Stimulated activated CD4-positive, alpha-beta T cell treated with anti-CD3 and anti-CD28 coated beads, Interleukin-15, amount 100 ng/mL, for 1 hour (primary cell): ENCODE results near the gene SLC25A4.
A peak's percentile ranks its signal among the peaks of the same experiment; 100 is the strongest.
"Not testable (repeated sequence)": the region's sequence is repeated elsewhere in the genome, so short reads cannot be mapped to it uniquely, and the experiment has no call there.

Source experiments
- DNase-seq, 2 donors: peaks; one replicate each; pipeline ENCODE4 v3.0.0-alpha.2; 2020; ENCODE audit warnings: low read depth in 1 of 2, low spot score in 1 of 2

SLC25A4 gene

DNA sequence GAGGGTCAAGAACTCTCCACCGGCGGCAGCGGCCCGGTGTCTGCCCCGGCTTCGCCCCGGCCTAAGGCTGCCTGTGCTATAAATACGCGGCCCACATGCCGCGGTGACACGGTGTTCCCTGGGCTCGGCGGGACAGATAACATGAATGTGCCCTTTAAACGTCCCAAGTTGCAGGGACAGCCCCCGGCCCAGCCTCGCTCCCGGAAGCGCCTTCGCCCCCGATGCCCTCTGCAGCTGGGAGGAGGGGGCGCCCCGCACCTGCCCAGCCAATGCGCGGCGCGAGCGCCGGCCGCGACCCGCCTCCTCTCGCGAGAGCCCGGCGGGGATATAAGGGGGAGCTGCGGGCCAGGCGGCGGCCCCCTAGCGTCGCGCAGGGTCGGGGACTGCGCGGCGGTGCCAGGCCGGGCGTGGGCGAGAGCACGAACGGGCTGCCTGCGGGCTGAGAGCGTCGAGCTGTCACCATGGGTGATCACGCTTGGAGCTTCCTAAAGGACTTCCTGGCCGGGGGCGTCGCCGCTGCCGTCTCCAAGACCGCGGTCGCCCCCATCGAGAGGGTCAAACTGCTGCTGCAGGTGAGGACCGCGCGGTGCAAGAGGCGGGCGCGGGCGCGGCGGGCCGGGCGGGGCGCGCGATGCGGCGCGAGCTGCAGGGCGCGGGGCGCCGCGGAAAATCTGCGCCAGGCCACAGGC is at the start of gene SLC25A4:
Gene SLC25A4, plus strand, starts transcription at position 355 of the 689 bp plus-strand sequence. Its CDS starts 107 bp downstream, at position 462.
- DNase-seq: peak; percentile 68 to 78

- no peak for DNase-seq
Observed at GRCh38 chr4:185093603-185094002, 49.5 kb upstream of the SLC25A4 start.

DNA sequence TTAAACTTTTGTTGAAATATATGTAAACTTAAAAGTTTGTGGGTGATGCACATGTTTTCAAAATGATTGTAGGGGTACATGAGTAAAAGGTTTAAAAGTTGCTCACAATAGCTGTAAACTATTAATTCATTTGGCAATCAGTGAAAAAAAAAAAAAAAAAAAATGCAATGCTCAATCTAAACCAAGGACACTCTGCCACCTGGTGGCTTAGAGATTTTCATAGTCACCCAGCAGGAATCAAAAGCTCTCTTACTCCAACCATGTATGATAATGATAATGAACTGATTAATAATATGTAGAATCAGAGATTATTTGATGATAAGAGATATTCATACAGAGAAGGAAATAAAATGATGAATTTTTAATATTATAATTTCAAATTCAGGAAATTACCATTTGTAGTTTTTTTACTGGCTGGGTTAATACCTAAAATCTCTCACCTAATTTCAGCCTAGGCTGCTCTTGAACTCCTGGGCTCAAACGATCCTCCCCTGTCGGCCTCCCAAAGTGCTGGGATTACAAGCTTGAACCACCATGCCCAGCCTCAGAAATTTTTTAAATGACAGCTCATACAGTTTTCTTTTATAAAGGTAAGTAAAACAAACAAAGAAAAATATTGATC is 46.9 kb upstream of the SLC25A4 start:
- no peak for DNase-seq

GRCh38 chr4:185098474-185098873 is 44.6 kb upstream of the SLC25A4 start:
- no peak for DNase-seq

DNA sequence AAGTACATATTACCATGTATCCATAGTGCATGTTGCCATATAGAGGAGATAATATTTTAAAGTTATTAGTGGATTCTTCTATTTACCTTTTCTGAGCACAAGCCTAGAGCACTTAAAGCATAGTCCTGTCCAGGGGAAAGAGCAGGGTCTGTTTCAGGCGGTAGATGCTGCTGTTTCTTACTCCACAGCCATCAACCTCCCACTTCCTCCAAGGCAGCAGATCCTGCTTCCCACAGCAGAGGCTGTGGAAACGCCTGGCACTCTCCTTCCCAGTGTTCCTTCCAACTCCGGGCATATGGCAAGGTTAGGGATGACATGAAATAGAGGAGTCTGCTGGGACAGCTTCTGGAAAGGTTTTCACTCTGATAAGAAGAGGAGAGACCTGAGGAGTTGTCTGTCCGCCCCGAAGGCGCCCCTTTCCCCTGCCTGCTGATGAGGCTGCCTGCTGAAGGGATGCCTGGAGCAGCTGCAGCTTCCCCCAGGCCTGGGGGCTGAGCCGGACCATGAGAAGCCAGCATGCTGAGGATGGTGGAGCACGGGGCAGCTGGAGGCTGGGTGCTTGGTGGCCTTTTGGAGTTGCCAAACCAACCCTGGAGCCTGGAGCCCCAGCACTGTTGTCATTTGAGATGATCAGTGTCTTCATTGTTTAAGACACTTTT is 43.9 kb upstream of the SLC25A4 start:
- DNase-seq: no peak

DNA sequence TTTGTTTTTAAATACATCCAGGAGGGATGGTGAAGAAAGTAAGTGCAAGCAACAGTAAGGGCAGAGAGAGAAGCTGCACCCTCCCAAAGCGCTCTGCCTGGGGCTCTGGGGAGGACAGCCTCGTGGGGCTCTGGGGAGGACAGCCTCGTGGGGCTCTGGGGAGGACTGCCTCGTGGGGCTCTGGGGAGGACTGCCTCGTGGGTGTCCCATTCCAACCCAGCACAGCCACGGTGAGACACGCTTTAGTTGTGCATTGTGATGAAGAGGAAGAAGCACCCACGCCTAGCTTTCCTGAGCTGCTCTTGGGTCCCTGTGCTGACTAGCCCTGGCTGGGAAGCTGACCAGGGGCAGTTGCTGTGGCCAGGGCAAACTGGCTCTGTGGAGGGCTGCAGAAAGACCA is 43.1 kb upstream of the SLC25A4 start:
- no peak for DNase-seq

DNA sequence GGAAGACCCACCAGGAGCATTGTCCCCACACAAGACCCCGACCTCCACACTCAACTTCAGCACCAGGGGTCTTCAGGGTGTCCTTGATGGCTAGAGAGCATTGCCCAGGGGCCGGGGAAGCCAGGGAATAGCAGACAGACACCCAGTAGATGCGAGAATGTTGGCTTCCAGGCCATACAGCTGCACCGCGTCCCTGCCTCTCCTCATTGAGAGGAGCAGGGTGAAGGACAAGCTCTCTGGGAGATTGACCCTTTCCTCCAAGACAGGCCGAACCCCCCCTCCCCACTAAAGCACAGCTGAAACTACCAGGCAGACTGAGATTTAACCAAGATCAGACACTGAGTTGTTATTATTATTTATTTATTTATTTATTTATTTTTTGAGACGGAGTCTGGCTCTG is 42.6 kb upstream of the SLC25A4 start:
- no peak for DNase-seq

DNA sequence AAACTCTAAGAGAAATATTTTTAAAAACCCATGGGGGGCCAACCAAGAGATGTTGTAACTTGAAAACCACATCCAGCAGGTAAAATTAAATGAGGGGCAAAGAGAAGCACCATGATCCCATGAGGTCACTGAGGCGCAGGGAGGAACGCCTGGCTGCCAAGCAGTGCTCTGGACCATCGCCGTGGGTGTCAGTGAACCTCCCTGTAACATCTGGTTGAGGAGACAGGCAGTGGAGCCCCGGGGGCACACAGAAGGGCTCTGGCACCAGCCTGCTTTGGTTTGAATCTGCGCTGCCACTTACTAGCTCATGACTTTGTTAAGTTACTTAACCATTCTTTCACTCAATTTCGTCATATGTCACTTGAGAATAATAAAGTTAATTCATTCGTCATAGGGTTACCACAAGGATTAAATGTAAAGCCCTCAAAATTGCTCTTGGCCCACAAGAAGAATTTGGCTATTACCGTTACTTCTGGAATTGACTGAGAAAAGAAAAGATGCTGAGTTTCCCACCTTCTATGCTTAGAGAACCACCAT is 41.6 kb upstream of the SLC25A4 start:
- DNase-seq: no peak

DNA sequence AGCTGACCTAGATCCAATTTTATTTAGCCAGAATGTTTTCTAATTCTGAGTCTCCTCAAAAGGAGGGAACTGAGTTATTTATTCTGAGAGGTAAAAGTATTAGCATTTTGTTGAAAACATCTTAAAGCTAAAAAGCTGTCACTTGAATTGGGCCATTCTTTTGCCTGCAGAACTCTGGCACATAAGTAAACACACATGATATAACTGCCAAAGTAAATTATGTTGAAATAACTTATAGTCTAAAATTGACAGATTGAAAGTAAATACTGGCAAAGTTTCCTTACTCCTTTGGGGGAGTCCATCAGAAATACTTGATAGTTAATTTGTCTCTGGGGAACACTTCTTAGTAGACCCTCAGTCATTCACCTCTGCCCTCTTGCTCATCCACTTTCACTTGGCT is 38.3 kb upstream of the SLC25A4 start:
- DNase-seq: no peak

DNA sequence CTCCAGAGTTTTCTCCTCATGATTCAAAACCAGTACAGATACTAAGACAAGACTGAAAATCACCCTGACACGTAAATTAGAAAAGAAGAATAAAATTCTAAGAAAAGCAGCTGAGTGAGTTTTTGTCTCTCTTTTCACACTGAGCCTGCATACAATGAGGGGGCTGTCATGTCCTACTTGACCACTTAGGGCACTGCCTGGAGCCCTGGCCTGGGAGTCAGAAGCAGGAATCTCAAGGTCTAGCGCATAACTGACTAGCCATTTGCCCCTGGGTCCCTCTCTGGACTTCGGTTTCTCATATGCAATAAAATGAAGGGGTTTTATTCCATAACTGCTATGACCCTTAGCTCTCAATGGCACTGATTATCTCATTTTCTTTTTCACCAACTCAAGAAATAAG is 36.7 kb upstream of the SLC25A4 start:
- DNase-seq: no peak

DNA sequence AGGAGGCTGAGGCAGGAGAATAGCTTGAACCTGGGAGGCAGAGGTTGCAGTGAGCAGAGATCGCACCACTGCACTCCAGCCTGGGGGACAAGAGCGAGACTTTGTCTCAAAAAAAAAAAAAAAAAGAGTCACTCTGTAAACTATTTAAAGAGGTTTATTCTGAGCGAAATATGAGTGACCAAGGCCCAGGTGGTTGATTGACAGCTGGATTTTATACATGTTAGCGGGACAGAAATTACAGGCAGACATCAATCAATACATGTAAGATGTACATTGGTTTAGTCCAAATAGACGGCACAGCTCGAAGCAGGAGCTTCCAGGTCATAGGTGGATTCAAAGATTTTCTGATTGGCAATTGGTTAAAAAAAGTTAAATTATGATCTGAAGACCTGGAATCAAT is 35.5 kb upstream of the SLC25A4 start:
- not testable (repeated sequence) for DNase-seq

DNA sequence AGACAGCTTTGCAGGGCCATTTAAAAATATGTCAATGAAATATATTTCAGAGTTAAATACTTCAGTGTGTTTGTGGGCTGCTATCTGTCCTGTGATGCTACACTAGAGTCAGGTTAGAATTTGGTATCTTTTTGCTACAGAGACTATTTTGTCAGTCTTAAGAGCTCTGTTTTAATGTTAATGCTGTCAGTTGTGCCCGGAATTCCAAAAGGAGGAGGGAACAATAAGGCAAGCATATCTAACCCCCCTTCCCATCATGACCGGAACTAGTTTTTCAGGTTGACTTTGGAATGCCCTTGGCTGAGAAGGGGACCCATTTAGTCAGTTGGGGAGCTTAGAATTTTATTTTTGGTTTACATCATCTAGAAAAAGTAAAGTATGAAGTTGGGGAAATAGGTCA is 34.9 kb upstream of the SLC25A4 start:
- DNase-seq: no peak

- no peak for DNase-seq
Observed at GRCh38 chr4:185108669-185109068, 34.4 kb upstream of the SLC25A4 start.

DNA sequence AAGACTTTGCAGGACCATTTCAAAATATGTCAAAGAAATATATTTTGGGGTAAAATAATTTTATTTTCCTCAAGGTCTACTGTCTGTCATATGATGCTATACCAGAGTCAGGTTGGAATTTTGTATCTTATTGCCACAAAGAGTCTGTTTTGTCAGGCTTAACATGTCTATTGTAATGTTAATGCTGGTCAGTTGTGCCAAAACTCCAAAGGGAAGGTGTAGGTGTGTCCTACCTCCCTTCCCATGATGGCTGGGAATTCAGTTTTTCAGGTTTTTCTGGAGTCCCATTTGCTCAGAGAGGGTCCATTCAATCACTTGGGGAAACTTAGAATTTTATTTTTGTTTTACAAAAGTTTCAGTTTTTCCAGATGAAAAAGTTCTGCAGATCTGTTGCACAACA is 33.3 kb upstream of the SLC25A4 start:
- no peak for DNase-seq

GRCh38 chr4:185110375-185110823 is 32.7 kb upstream of the SLC25A4 start:
- DNase-seq: no peak

- no peak for DNase-seq
Observed at GRCh38 chr4:185112104-185112503, 31.0 kb upstream of the SLC25A4 start.

DNA sequence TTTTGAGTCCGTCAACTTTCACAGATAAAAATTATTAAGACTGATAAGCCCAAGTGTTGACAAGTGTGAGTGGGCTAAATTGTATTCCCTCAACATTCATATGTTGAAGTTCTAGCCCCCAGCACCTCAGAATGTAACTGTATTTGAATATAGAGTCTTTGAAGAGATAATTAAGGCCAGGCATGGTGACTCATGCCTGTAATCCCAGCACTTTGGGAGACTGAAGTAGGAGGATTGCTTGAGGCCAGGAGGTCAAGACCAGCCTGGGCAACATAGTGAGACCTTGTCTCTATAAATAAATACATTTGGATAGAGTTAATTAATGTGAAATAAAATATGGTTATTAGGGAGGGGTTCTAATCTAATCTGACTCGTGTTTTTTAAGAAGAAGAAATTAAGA is 29.7 kb upstream of the SLC25A4 start:
- DNase-seq: no peak

- DNase-seq: no peak
Observed at GRCh38 chr4:185115827-185116232, 27.2 kb upstream of the SLC25A4 start.

- no peak for DNase-seq
Observed at GRCh38 chr4:185117300-185117934, 25.6 kb upstream of the SLC25A4 start.

DNA sequence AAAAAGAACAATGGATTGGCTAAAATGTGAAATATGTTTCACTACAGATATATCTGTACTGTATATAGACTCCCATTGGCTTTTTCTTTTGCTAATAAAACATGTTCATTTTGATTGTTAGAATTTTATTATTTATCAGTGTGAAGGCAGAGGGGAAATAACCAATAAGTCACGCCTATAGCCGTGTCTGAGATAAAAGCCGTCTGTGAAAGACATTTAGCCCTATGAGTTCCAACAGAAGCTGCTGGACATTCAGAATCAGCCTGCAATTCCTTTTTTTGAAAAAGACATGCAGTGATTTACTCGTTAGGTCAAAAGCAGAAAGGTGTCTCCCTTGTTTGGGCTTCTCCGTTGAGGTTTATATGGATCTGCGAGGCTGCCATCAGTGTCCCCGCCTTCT is 24.2 kb upstream of the SLC25A4 start:
- DNase-seq: no peak

- DNase-seq: not testable (repeated sequence)
Observed at GRCh38 chr4:185119467-185119866, 23.6 kb upstream of the SLC25A4 start.
